GM10847 (cell line): ENCODE results near the gene ABHD17A.

Experiments
- POLR2A ChIP-seq: IDR thresholded peaks from 2 replicates; pipeline ENCODE4 v1.6.1; 2011; ENCODE audit not compliant: insufficient read length; ENCODE audit errors: extremely low read depth

Gene ABHD17A

GRCh38 chr19:1860042-1860775, 25.1 kb downstream of the ABHD17A start:
- TF ChIP-seq POLR2A, result no peak

DNA sequence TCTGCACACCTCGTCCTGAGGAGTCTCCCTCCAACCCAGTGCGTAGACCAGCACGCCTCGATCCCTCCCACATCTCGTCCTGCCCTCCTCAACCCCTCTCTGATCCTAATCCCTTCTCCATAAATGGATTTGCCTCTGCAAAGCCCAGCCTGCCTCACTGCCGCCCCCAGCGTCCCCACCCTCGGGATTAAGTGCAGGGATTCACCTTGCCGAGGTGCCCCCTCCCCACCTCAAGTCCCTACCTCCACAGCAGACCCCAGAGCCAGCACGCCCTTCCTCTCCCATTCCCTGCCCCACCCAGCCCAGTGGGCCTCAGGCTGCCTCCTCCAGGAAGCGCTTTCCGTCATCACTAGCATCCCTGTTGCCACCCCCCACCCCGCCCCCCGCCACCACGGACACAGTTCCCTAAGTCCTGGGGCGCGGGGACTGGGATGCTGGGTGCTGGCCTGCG, 25.9 kb downstream of the ABHD17A start:
- no peak for TF ChIP-seq POLR2A

DNA sequence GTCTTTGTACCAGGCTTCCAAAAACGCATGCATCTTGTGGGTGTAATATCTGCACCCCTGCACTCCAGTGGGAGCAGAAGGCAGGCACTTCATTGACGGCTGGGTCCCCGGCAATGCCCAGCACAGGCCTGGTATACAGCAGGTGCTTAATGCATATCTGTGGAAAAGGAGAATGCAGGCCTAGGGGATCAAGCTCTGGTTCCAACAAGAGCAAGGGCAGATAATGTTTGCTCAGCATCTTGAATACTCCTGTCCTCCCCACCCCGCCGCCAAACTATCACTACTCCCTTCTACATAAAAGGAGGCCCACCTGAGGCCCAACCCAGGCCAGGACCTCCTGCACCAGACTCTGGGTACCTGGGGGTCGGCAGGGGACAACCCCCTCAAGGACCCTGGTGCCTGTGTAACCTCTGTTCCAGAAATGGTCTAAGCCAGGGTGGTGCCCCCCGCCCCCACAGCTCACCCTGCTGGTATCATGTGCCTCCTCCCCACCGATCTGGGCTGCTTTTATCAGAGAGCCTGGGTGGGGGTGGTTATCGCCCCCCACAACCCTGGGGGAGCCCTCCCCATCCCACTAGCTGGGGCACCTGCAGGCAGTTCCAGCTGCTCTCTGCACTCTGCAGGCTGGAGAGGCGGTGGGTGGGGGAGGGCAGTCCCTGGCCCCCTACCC, 26.7 kb downstream of the ABHD17A start:
- TF ChIP-seq POLR2A, result no peak

GRCh38 chr19:1857648-1858326, 27.5 kb downstream of the ABHD17A start:
- no peak for TF ChIP-seq POLR2A

GRCh38 chr19:1856698-1857603, 28.3 kb downstream of the ABHD17A start:
- peak; percentile 38 for TF ChIP-seq POLR2A

DNA sequence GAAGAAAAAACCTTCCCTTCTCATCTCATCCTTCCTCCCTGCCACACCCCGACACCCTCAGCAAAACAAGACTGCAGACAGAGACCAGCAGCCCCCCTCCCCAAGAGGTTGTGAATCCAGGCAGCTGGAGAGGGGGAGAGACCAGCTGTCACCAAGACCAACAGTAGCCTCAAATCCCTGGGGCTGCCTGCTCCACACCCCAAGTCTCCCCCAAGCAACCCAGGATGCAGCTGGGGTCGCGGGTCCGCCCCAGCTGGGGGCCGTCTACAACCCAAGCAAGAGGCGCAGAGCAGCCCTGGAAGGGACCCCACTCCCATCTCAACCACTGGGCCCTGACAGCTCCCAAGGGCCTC, 29.0 kb downstream of the ABHD17A start:
- TF ChIP-seq POLR2A, result no peak

GRCh38 chr19:1855828-1856255, 29.5 kb downstream of the ABHD17A start:
- no peak for TF ChIP-seq POLR2A

DNA sequence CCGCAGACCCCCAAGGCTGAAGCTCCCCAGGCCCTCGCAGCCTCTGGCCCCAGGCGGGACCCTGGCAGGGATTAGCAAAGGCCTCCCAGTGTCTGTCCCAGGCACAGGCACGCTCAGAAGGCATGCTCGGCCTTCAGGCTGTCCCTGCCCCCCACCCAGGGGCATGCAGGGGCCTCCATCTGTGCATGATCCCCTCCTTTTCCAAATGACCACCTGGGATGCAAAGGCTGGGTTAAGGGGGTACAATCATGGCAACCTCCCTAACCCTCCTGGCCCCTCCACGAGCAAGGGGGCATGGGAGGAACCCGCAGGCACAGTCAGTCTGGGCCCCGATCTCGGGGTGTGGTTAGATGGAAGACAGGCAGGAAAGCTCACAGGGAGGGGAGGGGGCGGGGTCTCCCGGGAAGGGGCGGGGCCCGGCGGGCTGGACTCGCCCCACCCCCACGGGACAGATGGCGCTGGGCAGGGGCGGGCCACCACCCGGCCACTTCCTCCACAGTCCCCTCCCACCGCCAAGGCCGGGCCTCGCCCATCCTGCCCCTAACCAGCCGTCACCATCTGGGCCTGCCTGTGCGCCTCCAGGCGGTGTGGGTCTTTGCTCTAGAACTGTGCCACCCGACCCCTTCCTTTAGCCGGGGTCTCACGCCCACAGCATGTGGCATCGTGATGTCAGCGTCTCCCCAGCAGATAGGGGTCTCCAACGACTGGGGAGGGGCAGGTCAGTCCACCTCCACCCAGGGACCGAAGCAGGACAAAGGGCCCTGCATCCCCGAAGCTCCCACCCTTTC, 30.1 kb downstream of the ABHD17A start:
- TF ChIP-seq POLR2A, result peak; percentile 84

- TF ChIP-seq POLR2A, result no peak
Observed at GRCh38 chr19:1854542-1855039, 30.7 kb downstream of the ABHD17A start.

GRCh38 chr19:1854039-1854541, 31.2 kb downstream of the ABHD17A start:
- TF ChIP-seq POLR2A, result no peak

DNA sequence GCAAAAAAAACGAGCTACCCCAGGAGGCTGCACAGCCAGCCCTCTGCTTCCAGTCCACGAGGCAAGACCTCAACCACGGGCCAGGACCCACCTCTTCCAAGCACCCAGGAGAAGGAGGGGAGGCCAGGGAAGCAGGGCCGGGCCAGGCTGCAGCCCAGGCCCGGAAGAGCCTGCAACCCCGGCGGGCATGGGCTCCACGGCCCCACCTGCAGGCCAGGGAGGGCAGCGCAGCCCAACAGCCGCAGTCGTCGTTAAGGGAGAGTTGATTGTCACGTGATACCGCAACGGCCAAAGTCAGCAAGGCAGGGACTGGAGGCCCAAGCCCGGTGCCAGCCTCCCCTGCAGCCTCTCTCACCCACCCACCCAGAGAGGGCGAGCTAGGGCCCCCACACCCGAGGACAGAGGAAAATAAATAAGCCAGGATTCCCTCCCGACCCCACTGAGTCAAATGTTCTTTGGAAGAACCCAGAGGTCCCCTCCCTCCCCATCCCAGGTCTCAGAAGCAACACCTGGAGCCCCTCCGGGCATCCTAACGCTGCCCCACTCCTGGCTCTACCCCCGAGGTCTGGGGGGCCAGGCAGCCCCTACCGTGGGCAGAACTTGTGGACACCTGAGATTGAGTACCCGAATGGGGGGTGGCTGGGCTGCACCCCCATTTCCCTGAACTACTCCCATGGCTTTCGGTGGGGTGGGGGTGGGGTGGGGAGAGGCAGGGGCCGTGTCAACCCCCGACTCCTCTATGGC, 31.8 kb downstream of the ABHD17A start:
- TF ChIP-seq POLR2A, result no peak

DNA sequence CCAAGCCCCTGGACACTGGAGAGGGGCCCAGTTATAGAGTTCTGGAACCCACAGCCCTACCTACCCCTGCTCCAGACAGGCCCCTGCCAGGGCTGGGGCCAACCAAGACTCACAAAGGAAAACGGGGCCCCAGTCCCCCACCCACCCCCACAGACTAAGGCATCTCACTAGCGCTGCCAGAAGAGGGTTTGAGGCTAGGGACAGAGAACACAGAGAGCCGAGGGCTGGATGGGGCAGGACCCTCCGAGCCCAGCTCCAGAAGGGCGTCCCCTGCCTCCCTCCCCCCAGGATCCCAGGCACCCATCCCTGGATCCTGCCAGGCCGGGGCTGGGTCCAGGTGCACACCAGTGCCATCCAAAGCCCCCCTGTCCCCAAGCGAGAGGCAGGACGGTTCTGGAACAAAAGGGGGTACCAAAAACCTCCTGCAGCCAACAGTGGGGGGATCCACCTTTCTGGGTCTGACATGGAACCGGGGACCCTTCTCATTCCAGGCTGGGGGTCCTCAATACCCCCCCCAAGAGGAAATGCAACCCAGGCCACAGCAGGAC, 32.6 kb downstream of the ABHD17A start:
- TF ChIP-seq POLR2A, result no peak
